WTC11 (cell line): ENCODE measurements around the gene DNAAF5.

Experiments used
- CTCF ChIP-seq: fragments of 200-600 bp; IDR thresholded peaks from 2 replicates; pipeline ENCODE4 v1.8.0; 2022; ENCODE audit warnings: antibody characterized with exemption
- NR3C1 ChIP-seq: sonication (generic); formaldehyde crosslinking; conservative IDR thresholded peaks from 2 replicates; pipeline ENCODE4 v1.8.1; 2023; ENCODE audit warnings: low read depth, mild to moderate bottlenecking, missing genetic modification reagents

- TF ChIP-seq CTCF = no peak
- no peak for TF ChIP-seq NR3C1
Observed at GRCh38 chr7:773622-773915, 47.1 kb downstream of the DNAAF5 start.
